NCI-H526 (cell line): ENCODE measurements around the gene SHMT1.
A peak's percentile ranks its signal among the peaks of the same experiment; 100 is the strongest.
"Not testable (repeated sequence)": the region's sequence is repeated elsewhere in the genome, so short reads cannot be mapped to it uniquely, and the experiment has no call there.

Source experiments
- DNase-seq, 2 experiments: peaks; one replicate each; lab custom pipeline; 2025; lab: John Stamatoyannopoulos, UW

The SHMT1 gene

GRCh38 chr17:18363101-18364049 lies at the start of gene SHMT1:
Gene SHMT1, minus strand, starts transcription at chr17:18363550. Its CDS starts 7,569 bp downstream, at chr17:18355981.
- peak; percentile 60 to 96 for DNase-seq

DNA sequence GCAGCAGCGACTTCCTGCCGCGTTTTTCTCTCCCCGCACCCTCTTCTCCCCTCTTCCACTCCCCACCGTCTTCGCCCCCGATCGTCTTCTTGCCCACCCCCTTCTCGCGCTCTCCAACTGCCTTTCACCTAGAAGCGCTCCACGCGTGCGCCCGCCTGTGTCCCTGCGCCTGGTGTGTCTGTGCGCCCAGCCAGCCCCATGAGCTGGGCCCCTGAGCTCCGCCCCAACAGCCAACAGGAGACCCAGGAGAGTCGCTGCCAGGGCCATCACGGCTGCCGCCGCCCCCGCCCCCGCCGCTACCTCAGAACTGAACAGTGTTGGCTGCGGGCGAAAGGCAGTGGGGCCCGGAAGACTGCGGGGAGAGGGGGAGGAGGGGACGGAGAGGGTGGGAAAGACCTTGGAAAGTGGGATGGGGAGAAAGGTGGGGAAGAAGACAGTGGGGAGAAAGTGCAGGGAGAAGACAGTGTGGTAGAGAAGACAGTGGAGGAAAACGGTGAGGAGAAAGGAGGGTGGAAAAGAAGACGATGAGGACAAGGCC lies 48.7 kb upstream of the SHMT1 start:
- DNase-seq = not testable (repeated sequence)

DNA sequence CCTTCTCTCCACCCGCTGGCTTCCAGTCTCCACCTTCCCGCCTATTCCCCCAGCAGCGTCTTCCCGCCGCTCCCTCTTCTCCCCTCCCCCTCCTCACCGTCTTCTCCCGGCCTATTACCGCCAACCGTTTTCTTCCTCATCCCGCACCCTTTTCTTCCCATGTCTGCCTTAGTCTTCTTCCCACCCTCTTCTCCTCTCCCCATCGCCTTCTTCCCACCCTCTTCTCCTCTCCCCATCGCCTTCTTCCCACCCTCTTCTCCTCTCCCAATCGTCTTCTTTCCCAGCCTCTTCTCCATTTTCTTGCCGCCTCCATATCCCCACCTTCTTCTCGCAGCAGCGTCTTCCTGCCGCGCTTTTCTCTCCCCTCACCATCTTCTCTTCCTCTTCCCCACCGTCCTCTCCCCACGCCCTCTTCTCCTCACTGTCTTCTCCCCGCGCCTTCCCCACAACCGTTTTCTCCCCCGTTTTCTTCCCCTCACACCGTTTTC lies 48.1 kb upstream of the SHMT1 start:
- not testable (repeated sequence) for DNase-seq

DNA sequence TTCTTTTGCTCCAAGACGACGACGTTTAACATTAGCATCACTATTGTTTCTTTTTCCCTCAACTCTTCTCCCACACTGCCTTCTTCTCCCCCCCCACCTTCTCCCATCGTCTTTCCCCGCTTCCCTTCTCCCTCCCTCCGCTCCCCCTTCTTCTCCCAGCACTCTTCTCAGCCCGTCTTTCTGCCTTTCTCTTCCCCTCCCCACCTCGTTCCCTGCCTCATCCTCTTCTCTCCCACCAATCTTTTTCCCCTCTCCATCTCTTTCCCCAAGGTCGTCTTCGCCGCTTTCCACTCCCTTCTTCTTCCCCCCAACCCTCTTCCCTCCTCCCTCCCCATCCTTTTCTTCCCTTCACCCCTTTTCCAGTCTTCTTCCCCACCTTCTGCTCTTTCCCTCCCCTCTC lies 47.4 kb upstream of the SHMT1 start:
- DNase-seq = peak in 1 of 2 experiments; percentile 4

GRCh38 chr17:18409321-18409720 lies 46.0 kb upstream of the SHMT1 start:
- DNase-seq = peak in 1 of 2 experiments; percentile 36

GRCh38 chr17:18408906-18409305 lies 45.6 kb upstream of the SHMT1 start:
- DNase-seq = peak; percentile 63 to 77

DNA sequence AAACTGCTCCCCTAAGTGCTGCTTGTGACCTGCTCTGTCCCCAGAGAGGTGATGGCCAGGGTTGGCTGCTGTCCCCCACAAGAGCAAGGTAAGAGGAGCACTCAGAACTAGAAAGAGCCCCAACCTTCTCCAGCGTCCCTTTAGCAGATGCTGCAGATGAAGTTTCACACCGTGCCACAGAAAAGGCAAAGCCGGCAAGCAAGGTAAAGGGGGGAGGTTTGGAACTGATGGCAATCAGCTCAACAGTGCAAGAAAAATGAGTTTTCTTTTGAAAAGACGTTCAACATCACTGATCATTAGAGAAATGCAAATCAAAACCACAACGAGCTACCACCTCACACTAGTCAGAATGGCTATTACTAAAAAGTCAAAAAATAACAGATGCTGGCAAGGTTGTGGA lies 40.3 kb upstream of the SHMT1 start:
- not testable (repeated sequence) for DNase-seq

DNA sequence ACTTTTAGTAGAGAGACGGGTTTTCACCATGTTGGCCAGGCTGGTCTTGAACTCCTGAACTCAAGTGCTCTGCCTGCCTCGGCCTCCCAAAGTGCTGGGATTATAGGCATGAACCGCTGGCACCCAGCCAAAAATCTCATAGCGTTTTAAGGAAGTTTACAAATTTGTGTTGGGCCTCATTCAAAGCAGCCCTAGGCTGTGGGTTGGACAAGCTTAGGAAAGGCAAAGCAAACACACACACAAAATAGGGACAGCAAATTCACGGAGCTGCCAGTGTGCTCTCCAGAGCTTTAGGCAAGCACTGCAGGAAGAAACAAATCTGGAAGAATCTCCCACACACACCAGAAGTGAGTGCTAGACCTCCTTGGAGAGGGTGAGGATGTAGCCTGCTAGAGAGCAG lies 39.8 kb upstream of the SHMT1 start:
- not testable (repeated sequence) for DNase-seq

DNA sequence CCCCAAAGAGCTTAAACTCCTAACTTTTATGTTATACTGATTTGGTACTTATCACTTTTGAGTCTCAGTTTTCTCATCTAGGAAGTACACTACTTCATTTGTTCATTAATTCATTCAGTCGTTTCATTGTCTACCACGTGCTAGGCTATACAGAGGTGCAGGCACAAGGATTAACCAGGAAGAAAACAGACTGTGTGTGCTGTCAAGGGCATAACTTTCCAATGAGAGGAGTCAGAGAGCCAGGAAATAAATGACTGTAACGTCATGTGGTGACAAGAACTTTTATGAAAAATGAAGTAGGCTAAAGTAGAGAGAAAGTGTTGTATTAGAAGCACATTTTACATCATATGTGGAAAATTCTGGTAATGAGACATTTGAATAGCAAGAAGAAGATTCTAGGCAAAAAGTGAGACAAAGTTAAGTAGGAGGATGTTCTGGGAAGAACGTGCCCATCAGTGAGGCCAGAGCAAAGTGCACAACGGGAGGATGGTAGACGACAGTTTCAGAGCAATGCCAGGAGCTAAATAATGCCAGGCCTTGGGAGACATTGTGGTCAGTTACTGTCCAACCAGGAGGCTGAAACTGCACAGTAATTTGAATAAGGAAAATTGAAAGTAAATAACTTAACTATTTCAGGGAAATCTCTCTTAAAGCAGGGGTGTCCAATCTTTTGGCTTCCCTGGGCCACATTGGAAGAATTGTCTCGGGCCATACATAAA lies 38.7 kb upstream of the SHMT1 start:
- not testable (repeated sequence) for DNase-seq

- DNase-seq = not testable (repeated sequence)
Measured at GRCh38 chr17:18388728-18389127, 25.4 kb upstream of the SHMT1 start.

- DNase-seq = not testable (repeated sequence)
Measured at GRCh38 chr17:18388266-18388665, 24.9 kb upstream of the SHMT1 start.

- DNase-seq = not testable (repeated sequence)
Measured at GRCh38 chr17:18387583-18387982, 24.2 kb upstream of the SHMT1 start.

GRCh38 chr17:18384271-18384670 lies 20.9 kb upstream of the SHMT1 start:
- not testable (repeated sequence) for DNase-seq

GRCh38 chr17:18383079-18383481 lies 19.7 kb upstream of the SHMT1 start:
- not testable (repeated sequence) for DNase-seq

DNA sequence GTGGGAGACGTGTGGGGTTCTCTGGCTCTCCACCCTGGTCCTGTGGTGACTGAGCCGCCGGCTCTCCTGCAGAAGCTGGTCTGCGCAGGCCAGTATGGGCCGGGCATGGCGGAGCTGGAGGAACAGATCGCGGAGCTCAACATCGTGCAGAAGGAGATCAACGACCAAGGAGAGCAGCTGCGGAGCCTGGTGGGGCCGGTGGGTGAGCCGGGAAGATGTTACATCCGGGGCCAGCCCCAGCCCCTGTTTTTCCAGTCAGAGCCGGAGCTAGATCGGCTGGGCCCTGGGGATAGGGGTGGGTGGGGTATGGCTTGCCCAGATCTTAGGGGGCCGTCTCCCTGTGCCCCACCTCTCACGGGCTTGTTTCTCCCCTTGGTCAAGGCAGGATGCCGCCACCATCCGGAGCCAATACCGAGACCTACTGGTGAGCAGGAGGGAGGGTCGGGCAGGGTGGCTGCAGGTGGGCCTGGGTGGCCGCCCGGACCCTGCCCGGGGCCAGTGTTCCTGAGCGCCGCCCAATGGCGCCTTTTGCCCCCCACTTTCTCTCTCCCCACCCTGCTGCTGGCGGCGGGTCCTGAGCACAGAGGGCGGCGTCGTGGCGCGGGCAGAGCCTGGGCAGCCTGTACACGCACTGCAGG lies 19.2 kb upstream of the SHMT1 start:
- DNase-seq = no peak

GRCh38 chr17:18381953-18382245 lies 18.5 kb upstream of the SHMT1 start:
- no peak for DNase-seq

DNA sequence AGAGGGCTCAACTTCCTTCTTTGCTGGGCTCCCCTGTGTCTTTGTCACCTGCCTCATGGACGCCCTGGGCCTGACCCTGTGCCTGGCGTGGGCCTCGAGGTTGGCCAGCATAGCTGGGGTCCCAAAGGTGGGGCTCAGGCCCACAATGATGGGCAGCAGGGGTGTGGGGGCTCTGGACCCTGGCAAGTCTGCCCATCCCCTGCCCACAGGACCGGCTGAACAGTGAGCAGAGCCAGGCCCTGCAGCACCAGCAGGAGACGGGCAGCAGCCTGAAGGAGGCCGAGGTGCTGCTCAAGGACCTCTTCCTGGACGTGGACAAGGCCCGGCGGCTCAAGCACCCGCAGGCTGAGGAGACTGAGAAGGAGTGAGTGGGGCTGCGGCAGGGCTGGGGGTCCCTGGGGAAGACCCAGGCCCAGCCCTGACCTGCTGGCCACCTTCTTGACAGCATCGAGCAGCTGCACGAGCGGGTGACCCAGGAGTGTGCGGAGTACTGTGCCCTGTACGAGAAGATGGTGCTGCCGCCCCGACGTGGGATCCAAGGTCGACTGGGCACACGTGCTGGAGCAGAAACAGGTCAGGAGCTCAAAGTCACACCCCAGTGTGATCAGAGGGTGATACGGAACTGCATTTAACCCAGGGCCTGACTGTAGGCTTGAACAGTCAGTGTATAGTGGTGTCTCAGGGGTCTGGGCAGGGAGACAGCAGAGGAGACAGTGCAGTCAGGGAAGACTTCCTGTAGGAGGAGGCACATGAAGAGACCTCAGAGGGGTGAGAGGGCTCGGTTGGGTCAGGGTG lies 18.0 kb upstream of the SHMT1 start:
- DNase-seq = no peak

GRCh38 chr17:18380471-18381157 lies 17.3 kb upstream of the SHMT1 start:
- DNase-seq = no peak

DNA sequence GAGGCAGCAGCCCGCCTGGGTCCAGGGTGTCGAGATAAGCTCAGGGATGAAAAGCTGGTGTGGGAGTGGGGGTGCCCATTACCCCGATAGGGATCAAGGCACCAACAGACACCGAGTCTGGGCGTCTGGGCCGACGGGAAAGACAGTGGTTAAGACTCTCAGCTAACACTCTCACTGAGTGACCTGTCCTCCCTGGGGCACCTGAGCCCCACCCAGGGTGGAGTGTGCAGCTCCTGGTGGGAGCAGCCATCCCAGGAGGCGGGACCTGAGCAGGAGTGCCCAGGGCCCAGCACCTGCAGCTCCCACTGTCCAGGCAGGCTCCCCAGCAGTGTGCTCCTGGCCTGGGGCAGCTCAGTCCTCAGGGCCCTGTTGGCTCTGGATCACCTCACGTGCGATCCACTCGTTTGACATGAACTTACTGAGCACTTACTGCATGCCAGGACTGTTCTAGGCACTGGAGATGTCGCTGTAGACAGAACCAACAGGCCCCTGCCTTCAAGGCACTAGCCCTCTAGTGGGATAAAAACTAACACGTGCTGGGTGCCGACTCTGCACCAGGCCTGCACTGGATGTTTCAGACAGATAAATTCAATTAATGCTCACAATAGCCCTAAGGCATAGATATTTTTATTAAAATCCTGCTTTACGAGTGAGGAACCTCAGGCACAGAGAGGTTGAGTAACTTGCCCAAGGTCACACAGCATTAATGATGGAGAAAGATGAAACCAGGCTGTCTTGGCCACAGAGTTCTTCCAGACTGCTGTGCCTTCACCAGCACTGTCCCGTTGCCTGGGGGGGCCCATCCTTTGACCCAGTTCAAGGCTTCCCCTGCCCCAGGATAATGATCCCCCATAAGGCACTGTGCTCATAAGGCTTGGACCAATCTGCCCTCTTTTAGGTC lies 16.1 kb upstream of the SHMT1 start:
- DNase-seq = no peak

- not testable (repeated sequence) for DNase-seq
Measured at GRCh38 chr17:18378614-18379013, 15.3 kb upstream of the SHMT1 start.
